GM21515 (cell line): ENCODE measurements around the gene DLEC1.
"Not testable (repeated sequence)": the region's sequence is repeated elsewhere in the genome, so short reads cannot be mapped to it uniquely, and the experiment has no call there.

Source experiments
- ATAC-seq: cut with Tn5 transposase; IDR thresholded peaks from one replicate; pipeline ENCODE4 v1.9.1; 2021; ENCODE audit not compliant: unreplicated experiment

Gene DLEC1

DNA sequence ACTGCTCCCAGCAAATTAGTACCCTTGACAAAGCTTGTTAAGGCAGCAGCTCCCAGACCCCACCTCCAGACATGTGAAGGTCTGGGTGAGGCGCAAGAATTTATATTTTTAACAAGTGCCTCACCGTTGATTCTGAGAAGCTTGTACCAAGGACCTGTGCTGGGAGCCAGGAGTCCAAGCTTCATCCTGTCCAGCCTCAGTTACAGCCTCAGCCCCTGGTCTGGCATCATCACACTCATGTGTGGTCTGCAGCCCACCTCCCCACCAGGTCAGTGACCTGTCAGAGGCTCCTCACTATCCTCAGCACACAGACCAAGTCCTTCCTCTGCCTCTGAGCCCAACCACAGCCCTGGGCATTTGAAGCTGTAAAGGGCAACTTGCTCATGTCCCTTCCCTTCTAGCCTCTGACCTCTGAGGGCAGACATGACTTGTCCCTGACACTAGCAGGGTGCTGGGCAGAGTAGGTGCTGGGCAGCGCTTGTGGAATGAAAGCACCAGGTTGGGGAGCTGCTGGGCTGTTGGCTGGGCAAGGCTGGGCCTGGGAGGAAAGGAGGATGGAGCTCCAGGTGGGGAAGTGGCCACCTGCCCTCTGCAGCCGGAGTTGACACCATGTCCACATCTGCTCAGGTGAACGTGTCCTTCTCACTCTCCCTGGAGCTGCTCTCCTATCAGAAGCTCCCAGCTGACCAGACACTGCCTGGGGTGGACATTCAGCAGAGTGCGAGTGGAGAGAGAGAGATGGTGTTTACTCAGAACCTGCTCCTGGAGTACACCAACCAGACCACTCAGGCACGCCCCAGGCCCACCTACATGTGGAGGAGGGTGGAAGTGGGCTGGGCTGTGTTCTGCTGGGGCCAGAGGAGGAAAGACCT lies 81.0 kb downstream of the DLEC1 start:
- no peak for ATAC-seq

DNA sequence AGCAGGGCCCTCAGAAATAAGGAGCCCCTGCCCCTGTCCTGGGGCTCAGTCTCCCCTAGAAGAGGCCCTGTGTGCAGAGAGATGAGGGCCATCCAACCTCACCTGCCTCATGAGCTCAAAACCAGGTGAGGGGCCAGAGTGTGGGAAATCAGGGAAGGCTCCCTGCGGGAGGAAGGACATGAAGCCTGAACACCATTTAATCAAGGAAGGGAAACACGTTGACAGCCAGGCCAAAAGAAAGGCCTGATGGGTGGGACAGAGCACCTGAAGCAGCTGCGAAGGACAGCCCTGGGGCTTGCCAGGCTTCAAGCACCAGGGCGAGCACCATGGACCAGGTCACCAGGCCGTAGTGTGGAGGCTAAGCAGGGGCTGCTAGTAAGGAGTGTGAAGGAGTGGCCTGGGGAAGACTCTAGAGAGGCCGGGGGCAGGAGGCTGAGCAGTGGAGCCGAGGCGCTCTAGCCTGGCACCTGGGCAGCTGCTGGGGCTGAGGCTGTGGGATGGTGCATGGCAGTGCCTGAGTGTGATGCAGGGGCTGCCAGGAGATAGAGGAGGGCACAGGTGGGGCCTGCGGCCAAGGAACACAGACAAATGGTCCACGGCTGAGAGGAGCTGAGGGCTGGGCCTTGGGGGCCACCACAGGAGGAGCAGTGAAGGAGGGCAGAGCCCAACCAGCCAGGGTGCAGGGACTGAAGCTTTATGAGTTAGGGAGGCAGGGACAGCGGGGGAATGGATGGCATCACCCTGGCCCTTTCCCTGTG lies 81.9 kb downstream of the DLEC1 start:
- no peak for ATAC-seq

DNA sequence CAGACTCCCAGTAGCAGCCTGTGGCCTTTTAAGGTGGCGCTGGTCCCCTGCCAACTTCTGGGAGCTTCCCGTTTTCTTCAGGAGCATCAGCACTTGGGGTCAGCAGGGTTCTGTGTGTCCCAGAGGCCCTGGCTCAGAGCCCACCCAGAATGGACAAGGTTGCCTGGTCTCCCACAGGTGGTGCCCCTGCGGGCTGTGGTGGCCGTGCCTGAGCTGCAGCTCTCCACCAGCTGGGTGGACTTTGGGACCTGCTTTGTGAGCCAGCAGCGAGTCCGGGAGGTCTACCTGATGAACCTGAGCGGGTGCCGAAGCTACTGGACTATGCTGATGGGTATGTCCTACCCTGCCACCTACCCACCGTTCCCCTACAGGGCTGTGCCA lies 82.4 kb downstream of the DLEC1 start:
- no peak for ATAC-seq

DNA sequence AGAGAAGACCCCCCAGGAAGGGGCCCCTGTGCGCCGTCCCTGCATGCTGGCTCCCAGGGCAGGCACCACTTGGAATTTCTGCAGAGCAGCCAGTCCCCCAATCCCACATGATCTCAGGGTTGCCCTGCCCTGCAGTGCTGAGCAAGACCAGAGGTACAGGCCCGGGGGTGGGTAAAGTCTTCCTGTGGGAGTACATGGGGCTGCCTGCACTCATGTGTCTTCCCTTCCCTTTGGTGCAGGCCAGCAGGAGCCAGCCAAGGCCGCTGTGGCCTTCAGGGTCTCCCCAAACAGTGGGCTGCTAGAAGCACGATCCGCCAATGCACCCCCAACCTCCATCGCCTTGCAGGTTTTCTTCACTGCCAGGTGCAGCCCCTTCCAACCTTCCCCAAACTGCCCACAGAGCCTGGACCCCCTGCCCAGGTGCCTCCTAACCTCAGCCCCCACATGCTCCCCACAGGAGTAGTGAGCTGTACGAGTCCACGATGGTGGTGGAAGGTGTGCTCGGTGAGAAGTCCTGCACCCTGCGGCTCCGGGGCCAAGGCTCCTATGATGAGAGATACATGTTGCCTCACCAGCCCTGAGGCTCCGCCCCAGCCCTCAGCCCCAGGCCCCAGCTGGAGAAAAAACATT lies 82.9 kb downstream of the DLEC1 start:
- no peak for ATAC-seq

DNA sequence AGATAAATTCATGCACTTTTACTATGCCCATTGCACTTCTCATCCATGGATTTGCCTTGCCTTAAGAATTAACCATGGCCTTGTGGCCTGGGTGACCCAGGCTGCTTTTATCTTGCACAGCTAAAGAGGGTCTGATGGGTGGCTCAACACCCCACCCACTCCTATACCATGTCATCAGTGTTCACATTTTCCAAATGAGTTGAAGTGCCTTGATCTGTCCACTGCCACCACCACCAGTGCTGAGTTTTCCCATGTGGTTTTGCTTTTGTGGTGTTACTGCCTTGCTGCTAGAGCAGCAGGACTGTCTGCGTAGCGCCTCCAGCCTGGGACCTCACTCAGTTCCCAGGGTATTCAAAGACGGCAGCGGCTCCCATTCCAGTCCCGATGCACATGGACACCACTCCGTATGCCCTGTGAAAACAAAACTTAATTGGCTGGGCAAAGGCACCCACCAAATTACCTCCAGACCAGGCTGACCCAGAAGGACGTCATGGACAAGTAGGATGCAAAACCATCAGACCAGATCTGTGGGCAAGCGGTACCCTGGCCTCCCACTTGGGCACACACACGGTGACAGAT lies 83.8 kb downstream of the DLEC1 start:
- no peak for ATAC-seq

DNA sequence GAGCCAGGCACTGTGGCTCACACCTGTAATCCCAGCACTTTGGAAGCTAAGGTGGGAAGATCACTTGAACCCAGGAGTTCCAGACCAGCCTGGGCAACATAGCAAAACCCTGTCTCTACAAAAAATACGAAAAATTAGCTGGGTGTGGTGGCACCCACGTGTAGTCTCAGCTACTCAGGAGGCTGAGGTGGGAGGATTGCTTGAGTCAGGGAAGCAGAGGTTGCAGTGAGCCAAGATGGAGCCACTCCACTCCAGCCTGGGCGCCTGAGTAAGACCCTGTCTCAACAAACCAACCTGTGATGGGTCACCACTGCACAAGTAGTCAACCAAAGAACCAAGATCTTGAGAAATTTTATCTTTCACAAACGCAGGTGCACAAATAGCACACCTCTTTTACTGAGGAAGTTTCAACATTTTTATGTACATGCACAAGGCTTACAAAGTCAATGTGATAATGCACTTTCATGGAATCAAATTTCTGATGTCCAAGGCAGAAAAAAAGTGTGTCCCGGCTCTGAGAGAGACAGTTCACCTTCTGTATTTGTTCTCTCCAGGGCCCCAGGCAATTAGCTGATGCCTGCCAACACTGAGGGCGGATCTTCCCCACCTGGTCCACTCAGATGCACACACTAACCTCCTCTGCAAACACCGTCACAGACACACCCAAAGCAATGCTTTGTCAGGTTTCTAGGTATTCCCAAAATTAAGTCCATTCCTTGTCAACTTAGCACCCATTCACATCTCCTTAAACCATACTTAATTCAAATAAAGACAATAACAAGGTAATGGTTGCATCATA lies 85.5 kb downstream of the DLEC1 start:
- ATAC-seq, result no peak

DNA sequence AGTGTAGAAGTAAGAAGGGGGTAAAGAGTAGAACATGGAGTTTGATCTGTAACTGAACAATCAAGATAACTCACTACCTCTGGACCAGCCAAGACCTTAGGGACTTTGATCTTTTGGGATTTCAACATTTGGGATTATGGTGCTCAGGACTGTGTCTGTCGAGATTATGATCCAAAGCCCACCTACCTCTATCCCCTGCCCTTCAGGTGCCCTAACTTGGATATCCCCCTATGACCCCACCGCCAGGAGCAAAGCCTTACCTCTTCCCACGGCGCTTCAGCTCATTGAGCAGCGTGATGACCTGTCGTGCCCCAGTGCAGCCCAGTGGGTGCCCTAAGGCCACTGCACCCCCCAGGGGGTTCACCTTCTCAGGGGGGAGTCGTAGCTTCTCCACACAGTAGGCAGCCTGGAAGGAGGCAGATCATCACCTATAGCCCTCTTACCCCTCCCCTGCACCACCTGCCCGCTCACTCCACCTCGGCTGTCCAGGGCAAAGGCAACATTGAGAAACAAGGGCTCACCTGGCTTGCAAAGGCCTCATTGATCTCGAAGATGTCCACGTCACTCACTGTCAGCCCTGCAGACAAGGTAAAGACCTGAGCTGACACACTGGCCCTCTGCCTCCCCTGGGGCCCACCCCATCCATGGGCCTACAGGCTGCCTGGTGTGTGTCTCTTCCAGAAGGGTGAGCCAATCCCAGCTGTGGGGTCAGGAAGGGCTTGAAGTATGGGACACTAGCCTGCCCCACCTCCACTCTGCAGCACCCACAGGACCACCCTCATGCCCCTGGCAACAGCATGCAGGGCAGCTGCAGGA lies 86.5 kb downstream of the DLEC1 start:
- no peak for ATAC-seq

DNA sequence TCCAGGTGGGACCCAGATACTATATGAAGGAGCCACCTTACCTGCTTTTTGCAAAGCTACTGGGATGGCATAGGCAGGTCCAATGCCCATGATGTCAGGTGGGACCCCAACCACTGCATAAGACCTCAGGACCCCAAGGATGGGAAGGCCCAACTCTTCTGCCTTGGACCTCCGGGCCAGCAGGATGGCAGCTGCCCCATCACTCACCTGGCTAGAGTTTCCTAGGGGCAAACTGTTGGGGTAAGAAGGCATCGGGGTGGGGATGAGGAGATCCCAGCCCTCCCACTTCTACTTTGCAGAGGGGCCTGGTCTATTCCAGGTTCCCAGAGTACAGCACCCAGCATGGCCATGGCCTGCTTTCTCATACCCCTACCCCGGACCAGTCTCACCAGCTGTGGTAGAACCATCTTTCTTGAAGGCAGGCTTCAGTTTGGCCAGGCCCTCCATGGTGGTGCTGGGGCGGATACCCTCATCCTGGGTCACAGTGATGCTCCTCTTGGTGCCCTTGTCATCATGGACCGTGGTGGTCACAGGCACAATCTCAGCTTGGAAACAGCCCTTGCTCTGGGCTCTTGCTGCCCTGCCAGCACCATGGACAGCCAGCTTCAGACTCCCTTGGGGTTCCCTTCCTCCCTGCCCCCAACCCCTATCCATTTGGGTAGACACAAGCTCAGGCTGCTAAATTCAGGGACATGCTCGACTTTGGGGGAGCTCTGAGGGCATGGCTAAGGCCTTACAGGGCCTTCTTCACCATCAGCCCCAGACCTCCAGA lies 87.3 kb downstream of the DLEC1 start:
- no peak for ATAC-seq

DNA sequence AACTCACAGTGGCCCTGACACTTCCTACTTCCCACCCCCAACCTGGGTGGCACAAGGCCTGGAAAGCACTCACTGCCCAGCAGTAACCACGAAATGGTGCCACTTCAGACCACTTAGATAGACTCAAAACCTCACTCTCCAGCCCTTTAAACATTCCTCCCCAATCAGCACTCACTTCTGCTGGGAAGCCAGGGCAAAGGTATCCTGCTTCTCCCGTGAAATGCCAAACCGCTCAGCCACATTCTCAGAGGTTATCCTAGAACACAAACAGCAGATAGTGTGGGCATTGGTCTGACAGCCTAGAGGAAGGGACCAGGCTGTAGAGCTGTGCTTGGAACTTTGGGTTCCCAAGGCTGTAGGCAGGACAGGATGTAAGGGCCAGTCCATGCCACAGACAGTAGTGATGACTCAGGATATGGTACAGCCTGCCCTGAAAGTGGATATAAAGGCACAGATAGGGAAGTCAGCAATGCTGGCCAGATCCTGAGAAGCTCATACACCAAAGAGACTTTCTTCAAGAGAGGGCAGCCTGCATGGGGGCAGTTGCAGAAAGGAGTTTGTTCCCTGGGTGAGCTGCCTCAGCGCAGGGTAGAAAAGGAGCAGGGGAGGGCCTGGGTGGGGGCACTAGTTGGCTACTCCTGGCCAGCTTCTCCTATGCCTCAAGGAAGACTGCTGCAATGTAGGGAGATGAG lies 88.7 kb downstream of the DLEC1 start:
- ATAC-seq, result no peak

DNA sequence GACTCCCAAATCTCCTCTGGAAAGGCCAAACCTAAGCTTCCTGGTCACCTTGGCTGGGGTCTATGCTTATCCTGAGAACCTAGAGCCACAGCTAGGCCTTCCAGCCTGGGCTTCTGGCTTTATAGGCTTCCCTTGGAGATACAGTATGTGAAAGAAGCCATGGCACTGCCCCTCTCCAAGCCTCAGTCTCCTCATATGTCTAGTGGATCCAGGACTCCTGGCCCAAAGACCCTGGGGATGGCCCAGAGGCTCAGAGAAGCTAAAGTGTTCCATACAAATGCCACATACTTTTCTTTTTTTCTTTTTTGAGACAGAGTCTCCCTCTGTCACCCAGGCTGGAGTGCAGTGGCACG lies 89.3 kb downstream of the DLEC1 start:
- ATAC-seq, result no peak

DNA sequence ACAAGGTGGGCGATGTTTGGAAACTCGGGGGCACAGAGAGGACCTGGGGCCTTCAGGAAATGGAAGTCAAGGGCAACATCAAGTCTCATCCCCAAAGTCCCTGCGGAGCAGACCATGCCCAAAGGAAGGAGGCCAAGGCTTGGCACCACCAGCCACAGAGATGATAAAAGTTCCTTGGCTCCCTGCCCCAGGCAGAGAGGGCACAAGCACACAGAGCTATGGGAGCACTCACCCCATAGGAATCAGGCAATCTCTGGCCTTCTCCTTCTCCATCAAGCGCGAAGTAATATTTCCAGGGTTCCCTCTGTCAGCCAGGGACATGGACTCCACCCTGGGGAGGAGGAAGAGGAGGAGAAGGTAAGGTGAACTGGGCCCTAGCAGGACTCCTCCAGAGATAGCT lies 90.0 kb downstream of the DLEC1 start:
- no peak for ATAC-seq

DNA sequence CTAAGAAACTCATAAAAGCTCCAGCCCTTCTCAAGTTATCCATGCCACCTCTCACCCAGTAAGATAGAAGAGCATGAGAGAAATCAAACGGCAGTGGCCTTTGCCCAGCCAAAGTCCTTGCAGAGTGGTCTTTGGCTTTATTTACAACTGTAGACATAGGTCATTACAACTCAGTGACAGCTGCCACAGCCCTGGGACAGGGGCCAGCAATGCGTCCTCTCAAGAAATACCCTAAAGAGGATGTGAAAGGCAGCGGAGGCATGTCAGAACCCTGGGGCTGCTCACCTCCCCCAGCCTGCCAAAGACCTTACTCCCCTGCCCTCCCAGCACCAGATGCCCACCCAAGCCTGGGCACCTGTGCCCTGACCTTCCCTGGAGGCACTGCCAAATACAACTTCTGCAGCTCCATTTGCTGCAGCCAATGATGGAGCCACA lies 91.6 kb downstream of the DLEC1 start:
- no peak for ATAC-seq

DNA sequence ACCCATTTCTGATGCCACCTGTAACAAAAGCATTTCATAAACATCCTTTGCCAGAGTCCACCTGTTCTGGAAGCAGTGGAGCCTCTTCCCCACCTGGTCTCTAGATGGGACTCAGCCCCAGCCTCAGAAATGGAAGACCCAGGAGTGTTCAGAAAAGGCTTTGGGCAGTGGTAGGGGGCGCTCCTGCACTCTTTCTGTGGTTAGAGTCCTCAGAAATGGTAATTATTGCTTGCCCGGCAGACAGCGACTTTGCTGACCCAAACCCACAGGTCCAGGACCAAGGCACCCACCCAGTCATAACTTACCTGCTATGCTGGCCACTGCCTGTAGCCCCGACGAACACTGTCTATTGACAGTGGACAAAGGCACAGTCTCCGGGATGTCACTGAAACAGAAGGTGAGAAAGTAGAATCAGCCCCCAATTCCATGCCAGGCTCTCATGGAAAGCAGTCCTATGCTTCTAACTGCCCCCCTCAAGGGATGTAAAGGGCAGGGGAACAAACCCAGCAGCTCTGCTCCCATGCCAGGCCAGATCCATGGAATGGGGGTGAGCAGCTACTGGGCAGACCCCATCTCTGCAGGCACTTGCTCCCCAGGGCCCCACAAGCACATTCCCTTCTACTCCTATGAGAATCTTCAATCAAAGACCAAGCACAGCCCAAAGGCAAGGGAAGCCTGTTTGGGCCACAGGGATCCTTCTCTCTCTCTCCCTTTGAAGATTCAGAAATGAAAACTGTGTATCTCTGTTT lies 92.8 kb downstream of the DLEC1 start:
- ATAC-seq, result no peak

DNA sequence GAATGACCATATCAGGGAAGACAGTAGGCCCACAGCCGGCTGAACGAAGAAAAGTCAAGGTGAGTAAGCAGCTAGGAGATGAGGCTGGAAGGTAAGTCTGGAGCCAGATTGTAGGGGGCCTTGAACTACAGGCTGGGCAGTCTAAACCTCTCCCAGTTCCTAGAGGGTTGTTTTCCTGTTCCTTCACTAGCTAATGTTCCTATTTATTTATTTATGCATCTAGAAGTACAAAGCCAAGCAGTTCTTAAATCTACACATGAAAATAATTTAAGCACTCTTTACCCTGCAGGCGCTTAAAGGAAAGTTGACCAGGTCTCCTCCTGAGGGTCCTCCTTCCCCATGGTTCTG lies 94.2 kb downstream of the DLEC1 start:
- no peak for ATAC-seq

DNA sequence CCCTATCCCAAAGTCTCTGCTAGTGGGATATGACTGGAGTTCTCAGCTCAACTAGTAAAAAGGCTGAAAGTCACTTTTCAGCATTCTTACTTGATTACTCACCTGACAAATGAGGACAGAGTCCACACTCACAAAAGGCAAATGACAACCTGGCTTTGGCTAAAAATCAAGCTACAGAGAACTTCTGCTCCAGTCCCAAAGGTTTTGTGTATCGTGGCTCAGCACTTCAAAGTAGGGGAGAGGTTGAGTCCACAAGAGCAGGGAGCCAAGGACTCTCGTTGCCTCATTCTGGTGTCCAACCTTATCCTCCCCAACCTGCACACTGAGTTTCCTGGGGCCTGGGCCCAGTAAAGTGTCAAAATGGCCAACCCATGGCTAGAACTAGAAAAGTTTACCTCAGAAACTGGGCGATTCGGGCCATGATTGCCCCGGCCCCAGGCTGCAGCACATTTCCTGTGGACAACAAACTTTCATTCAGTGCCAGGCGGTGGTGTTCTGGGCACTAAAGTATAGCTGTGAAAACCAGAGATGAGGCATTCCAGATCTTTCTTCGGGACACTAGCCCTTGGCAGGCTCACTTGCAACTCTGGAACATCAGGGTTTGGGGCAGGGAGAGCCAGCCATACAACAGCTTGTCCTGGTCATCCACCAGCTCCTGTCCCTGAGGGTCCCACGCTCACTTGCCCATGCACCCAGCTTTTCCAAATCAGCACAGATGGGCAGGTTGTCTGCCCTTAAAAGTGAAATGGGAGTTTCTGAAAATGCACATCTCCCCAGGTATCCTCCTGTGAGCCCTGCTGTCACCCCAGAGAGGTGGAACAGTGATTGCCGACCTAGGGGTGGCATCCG lies 94.8 kb downstream of the DLEC1 start:
- no peak for ATAC-seq

DNA sequence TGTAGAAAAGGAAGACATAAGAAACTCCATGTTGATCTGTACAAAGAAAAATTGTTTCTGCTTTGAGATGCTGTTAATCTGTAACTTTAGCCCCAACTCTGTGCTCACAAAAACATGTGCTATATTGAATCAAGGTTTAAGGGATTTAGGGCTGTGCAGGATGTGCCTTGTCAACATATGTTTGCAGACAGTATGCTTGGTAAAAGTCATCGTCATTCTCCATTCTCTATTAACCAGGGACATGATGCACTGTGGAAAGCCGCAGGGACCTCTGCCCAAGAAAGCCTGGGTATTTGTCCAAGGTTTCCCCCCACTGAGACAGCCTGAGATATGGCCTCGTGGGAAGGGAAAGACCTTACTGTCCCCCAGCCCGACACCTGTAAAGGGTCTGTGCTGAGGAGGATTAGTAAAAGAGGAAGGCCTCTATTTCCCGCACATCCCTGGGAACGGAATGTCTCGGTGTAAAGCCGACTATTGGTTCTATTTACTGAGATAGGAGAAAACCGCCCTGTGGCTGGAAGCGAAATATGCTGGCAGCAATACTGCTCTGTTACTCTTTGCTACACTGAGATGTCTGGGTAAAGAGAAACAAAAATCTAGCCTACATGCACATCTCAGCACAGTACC lies 95.6 kb downstream of the DLEC1 start:
- not testable (repeated sequence) for ATAC-seq
